GM23338 (cell line): ENCODE measurements around the gene UBC. TPM values are rescaled to one million over a fixed set of nuclear protein-coding genes. Genes with fewer than 3 reads are reported as not detected.

Source experiments
- ATAC-seq: fragments of 200-7000 bp; cut with Tn5 transposase; 3 replicates; pipeline ENCODE4 v1.9.1; 2020
- DNase-seq: peaks from one replicate; pipeline ENCODE4 v3.0.0-alpha.2; 2015; ENCODE audit warnings: low spot score
- H2AFZ ChIP-seq: fragments of 200-600 bp; sonication (generic); 2 replicates; pipeline ENCODE4 v1.8.0; 2016; ENCODE audit warnings: antibody characterized with exemption, mild to moderate bottlenecking, moderate library complexity
- H3F3A ChIP-seq: fragments of 200-600 bp; sonication (generic); replicated peaks from 2 replicates; pipeline ENCODE4 v1.8.0; 2017; ENCODE audit warnings: antibody characterized with exemption, mixed run types, low read depth
- H3K27ac ChIP-seq: fragments of 200-600 bp; sonication (generic); 2 replicates; pipeline ENCODE4 v1.6.1; 2016; ENCODE audit warnings: low read depth
- H3K27me3 ChIP-seq: fragments of 200-600 bp; sonication (generic); 2 replicates; pipeline ENCODE4 v1.8.0; 2016; ENCODE audit warnings: mild to moderate bottlenecking, mixed run types, moderate library complexity; ENCODE audit not compliant: insufficient read depth
- H3K36me3 ChIP-seq: fragments of 200-600 bp; sonication (generic); 2 replicates; pipeline ENCODE4 v1.8.0; 2016; ENCODE audit warnings: mild to moderate bottlenecking; ENCODE audit not compliant: insufficient read depth
- H3K4me1 ChIP-seq: fragments of 200-600 bp; sonication (generic); 2 replicates; pipeline ENCODE4 v1.8.0; 2016; ENCODE audit warnings: mild to moderate bottlenecking, moderate library complexity; ENCODE audit not compliant: insufficient read depth
- H3K4me2 ChIP-seq: fragments of 200-600 bp; sonication (generic); 2 replicates; pipeline ENCODE4 v1.7.1; 2017; ENCODE audit warnings: mixed run types
- H3K4me3 ChIP-seq: fragments of 200-600 bp; sonication (generic); 2 replicates; pipeline ENCODE4 v1.6.1; 2016; ENCODE audit warnings: mixed run types
- H3K79me2 ChIP-seq: fragments of 200-600 bp; sonication (generic); replicated peaks from 2 replicates; pipeline ENCODE4 v1.8.0; 2017; ENCODE audit warnings: mild to moderate bottlenecking; ENCODE audit not compliant: insufficient read depth
- H3K9me2 ChIP-seq: fragments of 200-600 bp; sonication (generic); 2 replicates; pipeline ENCODE4 v1.8.0; 2017; ENCODE audit not compliant: insufficient read depth
- H4K20me1 ChIP-seq: fragments of 200-600 bp; sonication (generic); replicated peaks from 2 replicates; pipeline ENCODE4 v1.8.0; 2017; ENCODE audit warnings: mild to moderate bottlenecking; ENCODE audit not compliant: insufficient read depth
- H3K27ac Mint-ChIP-seq: 2 replicates; pipeline ENCODE4 v1.8.0; 2020; ENCODE audit warnings: inconsistent platforms, mild to moderate bottlenecking, moderate library complexity, mixed read lengths
- H3K27me3 Mint-ChIP-seq: 3 replicates; pipeline ENCODE4 v1.8.0; 2022; ENCODE audit warnings: low read depth, mild to moderate bottlenecking, moderate library complexity, mixed read lengths, inconsistent platforms; ENCODE audit not compliant: insufficient read depth, poor library complexity
- H3K36me3 Mint-ChIP-seq: 3 replicates; pipeline ENCODE4 v1.8.0; 2021; ENCODE audit warnings: low read depth, mild to moderate bottlenecking, inconsistent platforms, moderate library complexity, mixed read lengths
- H3K4me1 Mint-ChIP-seq: 3 replicates; pipeline ENCODE4 v1.8.0; 2020; ENCODE audit warnings: mild to moderate bottlenecking, inconsistent platforms, mixed read lengths
- H3K4me3 Mint-ChIP-seq: 3 replicates; pipeline ENCODE4 v1.8.0; 2021; ENCODE audit warnings: moderate library complexity, mild to moderate bottlenecking, inconsistent platforms, mixed read lengths
- H3K9me3 Mint-ChIP-seq: 3 replicates; pipeline ENCODE4 v1.8.0; 2020; ENCODE audit warnings: moderate library complexity, mild to moderate bottlenecking, inconsistent platforms, mixed read lengths
- EZH2 ChIP-seq: fragments of 200-600 bp; sonication (generic); IDR thresholded peaks from one replicate; pipeline ENCODE4 v1.8.0; 2017; ENCODE audit warnings: antibody characterized with exemption, mild to moderate bottlenecking, low read depth; ENCODE audit not compliant: unreplicated experiment
- EZH2phosphoT487 ChIP-seq: fragments of 200-600 bp; sonication (generic); IDR thresholded peaks from one replicate; pipeline ENCODE4 v1.8.1; 2018; ENCODE audit warnings: antibody characterized with exemption; ENCODE audit not compliant: unreplicated experiment
- NANOG ChIP-seq: IDR thresholded peaks from 2 replicates; pipeline ENCODE4 v1.6.1; 2016; ENCODE audit warnings: antibody characterized with exemption, borderline replicate concordance
- STAT1 ChIP-seq: IDR thresholded peaks from one replicate; pipeline ENCODE4 v1.6.1; 2016; ENCODE audit warnings: antibody characterized with exemption; ENCODE audit not compliant: unreplicated experiment
- ZNF114 ChIP-seq: fragments of 250-450 bp; sonication (Bioruptor Pico); IDR thresholded peaks from 2 replicates; pipeline ENCODE4 v1.5.0; 2020; ENCODE audit warnings: mild to moderate bottlenecking, moderate library complexity
- ZNF331 ChIP-seq: fragments of 250-450 bp; sonication (Bioruptor Pico); IDR thresholded peaks from 2 replicates; pipeline ENCODE4 v1.5.0; 2020; ENCODE audit warnings: low read depth, mild to moderate bottlenecking, moderate library complexity
- polyA plus RNA-seq: library from polyadenylated mRNA; unstranded; fragments of >200 nt; fragmentation: Nextera tagmentation; extraction: Ambion mirVana; gene quantifications from 2 replicates; pipeline ENCODE4 v1.2.1, GENCODE V29; 2016
- total RNA-seq: library from RNA; depleted of rRNA; stranded (reverse); fragments of >200 nt; shearing (Covaris generic); gene quantifications from 2 replicates; pipeline ENCODE4 v1.2.3, GENCODE V29; 2014
- TF ChIP-seq, protein P1 (sequence below): IDR thresholded peaks from 2 replicates; pipeline ENCODE4 v1.6.1; 2016; ENCODE audit warnings: antibody characterized with exemption
- TF ChIP-seq, protein P2 (sequence below), 2 experiments: fragments of 200-600 bp in 1 of 2; sonication (generic) in 1 of 2; conservative IDR thresholded peaks; 2 replicates each; pipeline versions ENCODE4 v1.5.1 to v1.6.1; 2016 to 2017; ENCODE audit warnings: antibody characterized with exemption in 2 of 2, low read depth in 2 of 2, mild to moderate bottlenecking in 2 of 2, moderate library complexity in 1 of 2

The UBC gene
- total and polyA plus RNA-seq, 2 experiments from 2014 or later: 511 to 665 TPM

DNA sequence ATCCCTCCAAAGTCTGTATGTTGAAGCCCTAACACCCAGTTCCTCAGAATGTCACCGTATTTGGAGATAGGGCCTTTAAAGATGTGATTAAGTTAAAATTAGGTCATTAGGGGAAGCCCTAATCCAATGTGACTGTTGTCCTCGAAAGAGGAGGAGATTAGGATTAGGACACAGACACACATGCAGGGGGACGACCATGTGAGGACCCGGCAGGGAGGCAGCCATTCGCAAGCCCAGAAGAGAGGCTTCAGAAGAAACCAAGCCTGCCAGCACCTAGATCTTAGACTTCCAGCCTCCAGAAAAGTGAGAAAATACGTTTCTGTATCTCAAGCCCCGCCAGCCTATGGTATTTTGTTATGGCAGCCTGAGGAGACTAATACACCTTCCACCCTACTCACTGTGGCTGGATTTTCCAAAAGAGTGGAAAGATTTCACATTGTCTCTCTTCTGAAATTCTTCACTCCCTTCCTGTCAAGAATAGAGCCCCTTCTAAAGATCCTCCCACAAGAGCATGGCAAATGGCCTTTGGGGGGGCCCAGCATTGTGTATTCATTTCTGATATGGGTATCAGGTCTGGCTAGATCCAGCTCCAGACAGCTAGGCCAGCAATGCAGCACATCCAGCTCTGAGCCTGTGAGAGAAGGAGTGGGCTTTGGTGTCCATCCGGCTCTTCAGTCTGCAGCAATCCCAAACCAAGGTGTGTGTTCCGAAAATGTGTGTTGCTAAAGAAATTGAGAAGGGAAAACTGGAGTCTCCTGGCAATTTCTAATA, 15.4 kb upstream of the UBC start:
- Histone ChIP-seq H4K20me1 (no peaks in the 10 kb centered on the region), H3K27me3 (no peaks in the 10 kb centered on the region), H3K4me1 (no peaks in the 10 kb centered on the region), H3K4me2 (no peak overlapping the region), H3F3A (peaks cover 7% of the 10 kb centered on the region; the same call in 1 of the 2 replicates), H2AFZ (no peak overlapping the region), H3K4me3 (no peak overlapping the region), H3K79me2 (no peaks in the 10 kb centered on the region), H3K9me2 (no peaks in the 10 kb centered on the region), H3K36me3 (no peaks in the 10 kb centered on the region), H3K27ac (no peak overlapping the region)
- peak overlapping the region; percentile 13; the same call in 1 of the 3 replicates for H3K4me3 Mint-ChIP-seq
- peaks cover 8% of the 10 kb centered on the region for H3K36me3 Mint-ChIP-seq
- H3K4me1 Mint-ChIP-seq: peaks cover 7% of the 10 kb centered on the region
- no peak for TF ChIP-seq NANOG
- TF ChIP-seq ZNF114 (CRISPR knock-in tag): no peak
- TF ChIP-seq, protein P1, sequence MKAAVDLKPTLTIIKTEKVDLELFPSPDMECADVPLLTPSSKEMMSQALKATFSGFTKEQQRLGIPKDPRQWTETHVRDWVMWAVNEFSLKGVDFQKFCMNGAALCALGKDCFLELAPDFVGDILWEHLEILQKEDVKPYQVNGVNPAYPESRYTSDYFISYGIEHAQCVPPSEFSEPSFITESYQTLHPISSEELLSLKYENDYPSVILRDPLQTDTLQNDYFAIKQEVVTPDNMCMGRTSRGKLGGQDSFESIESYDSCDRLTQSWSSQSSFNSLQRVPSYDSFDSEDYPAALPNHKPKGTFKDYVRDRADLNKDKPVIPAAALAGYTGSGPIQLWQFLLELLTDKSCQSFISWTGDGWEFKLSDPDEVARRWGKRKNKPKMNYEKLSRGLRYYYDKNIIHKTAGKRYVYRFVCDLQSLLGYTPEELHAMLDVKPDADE: no peak
- TF ChIP-seq STAT1: no peak
- TF ChIP-seq EZH2phosphoT487: no peak
- no peak for TF ChIP-seq ZNF331 (CRISPR knock-in tag)
- peaks cover 9% of the 10 kb centered on the region; the same call in 2 of the 3 replicates for H3K9me3 Mint-ChIP-seq
- peaks cover 36% of the 10 kb centered on the region for H3K27me3 Mint-ChIP-seq
- H3K27ac Mint-ChIP-seq: no peak overlapping the region
- DNase-seq (no peak), ATAC-seq (no peak)

DNA sequence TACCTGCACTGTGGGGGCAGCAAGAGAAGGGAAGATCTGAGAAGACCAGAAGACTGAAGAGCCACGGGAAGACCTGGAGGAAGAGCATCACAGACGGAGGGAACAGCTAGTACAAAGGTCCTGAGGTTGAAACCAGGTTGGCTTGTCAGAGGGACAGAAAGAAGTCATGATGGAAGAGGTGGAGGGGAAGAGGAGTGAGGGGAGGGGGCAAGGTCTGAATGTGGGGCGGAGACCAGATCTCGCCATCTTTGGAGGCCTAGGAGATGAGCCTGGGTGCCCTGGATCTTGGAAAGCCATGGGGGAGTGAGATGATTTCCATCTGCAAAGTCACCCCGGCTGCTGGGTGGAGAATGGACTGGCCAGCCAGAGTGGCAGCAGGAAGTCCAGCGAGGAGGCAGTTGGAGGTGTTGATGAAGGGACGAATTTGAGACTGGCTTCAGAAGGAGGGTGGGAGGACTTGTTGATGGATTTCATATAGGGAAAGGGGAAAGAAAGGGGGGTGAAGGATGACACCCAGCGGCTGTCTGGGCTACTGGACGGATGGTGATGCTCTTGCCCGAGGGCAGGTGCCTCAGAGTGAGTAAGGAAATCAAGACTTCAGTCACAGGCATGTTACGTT, 14.6 kb upstream of the UBC start:
- Histone ChIP-seq H4K20me1 (no peaks in the 10 kb centered on the region), H2AFZ (no peak overlapping the region), H3K9me2 (no peaks in the 10 kb centered on the region), H3K27ac (no peak overlapping the region), H3K36me3 (no peaks in the 10 kb centered on the region), H3K79me2 (no peaks in the 10 kb centered on the region), H3K4me2 (peak overlapping the region; percentile 76), H3K27me3 (no peaks in the 10 kb centered on the region), H3K4me3 (peak overlapping the region; percentile 74), H3F3A (peaks cover 7% of the 10 kb centered on the region; the same call in 1 of the 2 replicates), H3K4me1 (peaks cover 3% of the 10 kb centered on the region)
- H3K4me3 Mint-ChIP-seq: peak overlapping the region; percentile 89; the same call in 2 of the 3 replicates
- no peak for DNase-seq
- peaks cover 36% of the 10 kb centered on the region for H3K27me3 Mint-ChIP-seq
- no peak for TF ChIP-seq EZH2
- TF ChIP-seq, protein P2, sequence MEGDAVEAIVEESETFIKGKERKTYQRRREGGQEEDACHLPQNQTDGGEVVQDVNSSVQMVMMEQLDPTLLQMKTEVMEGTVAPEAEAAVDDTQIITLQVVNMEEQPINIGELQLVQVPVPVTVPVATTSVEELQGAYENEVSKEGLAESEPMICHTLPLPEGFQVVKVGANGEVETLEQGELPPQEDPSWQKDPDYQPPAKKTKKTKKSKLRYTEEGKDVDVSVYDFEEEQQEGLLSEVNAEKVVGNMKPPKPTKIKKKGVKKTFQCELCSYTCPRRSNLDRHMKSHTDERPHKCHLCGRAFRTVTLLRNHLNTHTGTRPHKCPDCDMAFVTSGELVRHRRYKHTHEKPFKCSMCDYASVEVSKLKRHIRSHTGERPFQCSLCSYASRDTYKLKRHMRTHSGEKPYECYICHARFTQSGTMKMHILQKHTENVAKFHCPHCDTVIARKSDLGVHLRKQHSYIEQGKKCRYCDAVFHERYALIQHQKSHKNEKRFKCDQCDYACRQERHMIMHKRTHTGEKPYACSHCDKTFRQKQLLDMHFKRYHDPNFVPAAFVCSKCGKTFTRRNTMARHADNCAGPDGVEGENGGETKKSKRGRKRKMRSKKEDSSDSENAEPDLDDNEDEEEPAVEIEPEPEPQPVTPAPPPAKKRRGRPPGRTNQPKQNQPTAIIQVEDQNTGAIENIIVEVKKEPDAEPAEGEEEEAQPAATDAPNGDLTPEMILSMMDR (conservative IDR thresholded peaks at IDR 0.05; ENCODE audit: low read depth in 2 of 2): peak in 1 of 2 experiments; percentile 45; a peak in 2 of 4 replicates
- peaks cover 9% of the 10 kb centered on the region for H3K4me1 Mint-ChIP-seq
- peaks cover 9% of the 10 kb centered on the region; the same call in 2 of the 3 replicates for H3K9me3 Mint-ChIP-seq
- ATAC-seq: no peak
- H3K36me3 Mint-ChIP-seq: peaks cover 8% of the 10 kb centered on the region
- no peak overlapping the region for H3K27ac Mint-ChIP-seq
